Testis (tissue), 2 donors: ENCODE data around the gene GZF1.

Experiments
- CTCF ChIP-seq, 3 experiments: fragments of 450-650 bp in 2 of 3; fragments of 200-600 bp in 1 of 3; sonication (generic) in 1 of 3; IDR thresholded peaks; one replicate each; pipeline ENCODE4 v1.5.1; 2016 to 2019; ENCODE audit warnings: antibody characterized with exemption in 3 of 3, mild to moderate bottlenecking in 2 of 3, moderate library complexity in 1 of 3
- POLR2A ChIP-seq: fragments of 450-650 bp; IDR thresholded peaks from one replicate; pipeline ENCODE4 v1.6.1; 2017; ENCODE audit warnings: antibody characterized with exemption, mild to moderate bottlenecking, moderate library complexity

GRCh38 chr20:23366384-23366783, 4.4 kb downstream of the GZF1 start:
- TF ChIP-seq CTCF (IDR thresholded peaks at IDR 0.05) (no peak), POLR2A (no peak)
